Stomach (tissue), 9 donors: Measurements from ENCODE around the gene RALGAPB. TPM values are rescaled to one million over a fixed set of nuclear protein-coding genes. Genes with fewer than 3 reads are reported as not detected.

Experiments
- DNase-seq, 2 donors: peaks; one replicate each; pipeline versions ENCODE4 v3.0.0 to v3.0.0-alpha.2; 2013 to 2019
- H3K27ac ChIP-seq, 5 donors: fragments of 200-600 bp in 4 of 5; sonication (generic) in 4 of 5; one replicate each; pipeline ENCODE4 v1.5.1; 2013 to 2019; ENCODE audit warnings: mild to moderate bottlenecking in 1 of 5, moderate library complexity in 1 of 5
- H3K27me3 ChIP-seq, 3 donors: fragments of 200-600 bp; sonication (generic); one replicate each; pipeline ENCODE4 v1.5.1; 2017 to 2019; ENCODE audit warnings: mixed run types in 1 of 3
- H3K36me3 ChIP-seq, 4 donors: fragments of 200-600 bp; sonication (generic); 1 replicate in 3 of 4; 2 replicates in 1 of 4; pipeline ENCODE4 v1.5.1; 2016 to 2019
- H3K4me1 ChIP-seq, 4 donors: fragments of 200-600 bp; sonication (generic); one replicate each; pipeline ENCODE4 v1.5.1; 2016 to 2019
- H3K4me3 ChIP-seq, 4 donors: fragments of 200-600 bp; sonication (generic) in 3 of 4; one replicate each; pipeline ENCODE4 v1.5.1; 2016 to 2019; ENCODE audit warnings: mild to moderate bottlenecking in 1 of 4
- H3K9me3 ChIP-seq, 4 donors: fragments of 200-600 bp; sonication (generic); one replicate each; pipeline ENCODE4 v1.5.1; 2016 to 2019
- CTCF ChIP-seq, 7 experiments: fragments of 450-650 bp in 4 of 7; fragments of 200-600 bp in 3 of 7; sonication (generic) in 3 of 7; IDR thresholded peaks; one replicate each; pipeline ENCODE4 v1.5.1; 2016 to 2019; ENCODE audit warnings: antibody characterized with exemption in 7 of 7, control low read depth in 2 of 7, mild to moderate bottlenecking in 1 of 7
- EP300 ChIP-seq: sonication (generic); formaldehyde crosslinking; IDR thresholded peaks from one replicate; pipeline ENCODE4 v1.6.1; 2017; ENCODE audit warnings: antibody characterized with exemption
- POLR2A ChIP-seq, 4 donors: fragments of 450-650 bp; IDR thresholded peaks; one replicate each; pipeline ENCODE4 v1.6.1; 2016; ENCODE audit warnings: antibody characterized with exemption in 4 of 4, control low read depth in 2 of 4, mild to moderate bottlenecking in 1 of 4, moderate library complexity in 1 of 4
- POLR2AphosphoS5 ChIP-seq, 3 donors: sonication (generic); formaldehyde crosslinking; IDR thresholded peaks; one replicate each; pipeline ENCODE4 v1.6.1; 2016; ENCODE audit warnings: antibody characterized with exemption in 3 of 3
- WGBS, 5 donors: extraction: QIAGEN DNeasy Blood & Tissue Kit in 3 of 5; methylation state at CpG; one replicate each; pipeline versions ENCODE4 v1.1.5 to v1.1.7; 2013 to 2018; 5-methylcytosine and 5-hydroxymethylcytosine counted together
- intact Hi-C: fragments of 100-400 bp; cut with DNase I; formaldehyde crosslinking; loops from one replicate; pipeline ENCODE4 v1.15.1; 2023; ENCODE audit warnings: low total_unique reads
- polyA plus RNA-seq, 3 donors: library from polyadenylated mRNA; stranded (reverse); fragments of 200-250 nt; gene quantifications; one replicate each; pipeline ENCODE4 v1.2.3, GENCODE V29; 2013
- total RNA-seq, 5 donors: library from RNA; depleted of rRNA; stranded (reverse); fragments of >200 nt; gene quantifications; one replicate each; pipeline versions ENCODE4 v1.1.0 to v1.2.3, GENCODE V29; 2014 to 2016
- donor health status: healthy with polysubstance abuse.
- donor health status: Bipolar disorder and iron deficiency.
- donor health status: healthy.

The RALGAPB gene
- total and polyA plus RNA-seq, 8 donors: 5.4 to 57.5 (median 36.5) TPM

GRCh38 chr20:38579921-38580320, 107.3 kb downstream of the RALGAPB start:
- H3K9me3 ChIP-seq: no peaks in the 10 kb centered on the region
- intact Hi-C loops: no loop called here
- no peaks in the 10 kb centered on the region for H3K4me1 ChIP-seq
- TF ChIP-seq CTCF (IDR thresholded peaks at IDR 0.05) (no peak), POLR2AphosphoS5 (IDR thresholded peaks at IDR 0.05) (no peak), POLR2A (IDR thresholded peaks at IDR 0.05) (no peak), EP300 (no peak)
- H3K27ac ChIP-seq: no peak overlapping the region
- WGBS, 5 donors: 70 to 79% (median 73%) methylated on average over 4 of the region's 4 CpGs
- no peak for DNase-seq
- H3K27me3 ChIP-seq: peaks cover 0 to 16% (median 0%) of the 10 kb centered on the region in 3 donors
- peaks cover 12 to 34% (median 29%) of the 10 kb centered on the region in 4 donors for H3K36me3 ChIP-seq
- H3K4me3 ChIP-seq: no peak overlapping the region

- peaks cover 7 to 23% (median 19%) of the 10 kb centered on the region in 4 donors for H3K36me3 ChIP-seq
- H3K9me3 ChIP-seq: no peaks in the 10 kb centered on the region
- H3K27ac ChIP-seq: no peak within 1 kb of the TSS
- TF ChIP-seq POLR2AphosphoS5 (IDR thresholded peaks at IDR 0.05) (no peak), CTCF (IDR thresholded peaks at IDR 0.05) (no peak), POLR2A (IDR thresholded peaks at IDR 0.05) (no peak), EP300 (no peak)
- H3K4me3 ChIP-seq: no peak within 1 kb of the TSS
- DNase-seq: peak in 1 of 2 donors; percentile 22
- peaks cover 0 to 22% (median 0%) of the 10 kb centered on the region in 3 donors for H3K27me3 ChIP-seq
- intact Hi-C loops: no loop called here
- WGBS, 5 donors: 52 to 69% (median 67%) methylated on average over 5 of the region's 5 CpGs
- H3K4me1 ChIP-seq: no peaks in the 10 kb centered on the region
These were observed 108.4 kb downstream of the RALGAPB start, which contains the start of gene ADIG for GRCh38 chr20:38581013-38581412. Gene ADIG, plus strand, starts transcription at chr20:38581197. Its CDS starts 54 bp downstream, at chr20:38581251.

- 55 to 68% (median 66%) methylated on average over 4 of the region's 4 CpGs for WGBS, 5 donors
- TF ChIP-seq POLR2A (IDR thresholded peaks at IDR 0.05): no peak
- no peak for TF ChIP-seq POLR2AphosphoS5 (IDR thresholded peaks at IDR 0.05)
- TF ChIP-seq EP300: no peak
- TF ChIP-seq CTCF (IDR thresholded peaks at IDR 0.05): no peak
- intact Hi-C loops: no loop called here
These were observed 109.3 kb downstream of the RALGAPB start for GRCh38 chr20:38581830-38582358.

GRCh38 chr20:38583306-38583705, 110.7 kb downstream of the RALGAPB start:
- H3K27me3 ChIP-seq: peaks cover 0 to 37% (median 0%) of the 10 kb centered on the region in 3 donors
- no peaks in the 10 kb centered on the region for H3K4me1 ChIP-seq
- intact Hi-C loops: no loop called here
- peaks cover 0 to under 1% (median 0%) of the 10 kb centered on the region in 4 donors for H3K36me3 ChIP-seq
- no peak overlapping the region for H3K4me3 ChIP-seq
- TF ChIP-seq CTCF (IDR thresholded peaks at IDR 0.05): no peak
- TF ChIP-seq POLR2A (IDR thresholded peaks at IDR 0.05): no peak
- TF ChIP-seq POLR2AphosphoS5 (IDR thresholded peaks at IDR 0.05): no peak
- TF ChIP-seq EP300: no peak
- H3K9me3 ChIP-seq: no peaks in the 10 kb centered on the region
- H3K27ac ChIP-seq: no peak overlapping the region
- DNase-seq: no peak
- 79 to 98% (median 88%) methylated on average over 4 of the region's 4 CpGs for WGBS, 5 donors

More at GRCh38 chr20:38581830-38582358, 109.3 kb downstream of the RALGAPB start:
- H3K36me3 ChIP-seq: peaks cover 0 to 14% (median 10%) of the 10 kb centered on the region in 4 donors
- H3K27ac ChIP-seq: no peak overlapping the region
- no peaks in the 10 kb centered on the region for H3K9me3 ChIP-seq
- DNase-seq: no peak
- peaks cover 0 to 28% (median 0%) of the 10 kb centered on the region in 3 donors for H3K27me3 ChIP-seq
- no peaks in the 10 kb centered on the region for H3K4me1 ChIP-seq
- no peak overlapping the region for H3K4me3 ChIP-seq
